Neutrophil (primary cell): ENCODE data around the gene DGKG.

Source experiments
- H3K27ac ChIP-seq: fragments of 200-600 bp; sonication (generic); 2 replicates; pipeline ENCODE4 v1.5.1; 2016; ENCODE audit warnings: mild to moderate bottlenecking, moderate library complexity
- H3K27me3 ChIP-seq: fragments of 200-600 bp; sonication (generic); 2 replicates; pipeline ENCODE4 v1.6.0; 2016; ENCODE audit warnings: mild to moderate bottlenecking
- H3K36me3 ChIP-seq: fragments of 200-600 bp; sonication (generic); 2 replicates; pipeline ENCODE4 v1.5.1; 2017
- H3K4me1 ChIP-seq, 2 experiments: fragments of 200-600 bp in 1 of 2; sonication (generic) in 1 of 2; 1 replicate in 1 of 2; 2 replicates in 1 of 2; pipeline versions ENCODE4 v1.5.1 to v1.6.1; 2013 to 2016; ENCODE audit warnings: low read depth in 1 of 2, low read length in 1 of 2, mild to moderate bottlenecking in 1 of 2, moderate library complexity in 1 of 2; ENCODE audit not compliant: control insufficient read depth in 1 of 2, insufficient read depth in 1 of 2
- H3K4me3 ChIP-seq, 2 experiments: fragments of 200-600 bp in 1 of 2; sonication (generic) in 1 of 2; 1 replicate in 1 of 2; 2 replicates in 1 of 2; pipeline ENCODE4 v1.5.1; 2013 to 2016; ENCODE audit warnings: low read depth in 1 of 2, low read length in 1 of 2, mild to moderate bottlenecking in 1 of 2, moderate library complexity in 1 of 2
- H3K9me3 ChIP-seq: fragments of 200-600 bp; sonication (generic); 2 replicates; pipeline ENCODE4 v1.5.1; 2016
- TF ChIP-seq, protein P1 (sequence below): fragments of 200-600 bp; sonication (generic); IDR thresholded peaks from 2 replicates; pipeline ENCODE4 v1.5.1; 2016; ENCODE audit warnings: antibody characterized with exemption

DGKG gene

DNA sequence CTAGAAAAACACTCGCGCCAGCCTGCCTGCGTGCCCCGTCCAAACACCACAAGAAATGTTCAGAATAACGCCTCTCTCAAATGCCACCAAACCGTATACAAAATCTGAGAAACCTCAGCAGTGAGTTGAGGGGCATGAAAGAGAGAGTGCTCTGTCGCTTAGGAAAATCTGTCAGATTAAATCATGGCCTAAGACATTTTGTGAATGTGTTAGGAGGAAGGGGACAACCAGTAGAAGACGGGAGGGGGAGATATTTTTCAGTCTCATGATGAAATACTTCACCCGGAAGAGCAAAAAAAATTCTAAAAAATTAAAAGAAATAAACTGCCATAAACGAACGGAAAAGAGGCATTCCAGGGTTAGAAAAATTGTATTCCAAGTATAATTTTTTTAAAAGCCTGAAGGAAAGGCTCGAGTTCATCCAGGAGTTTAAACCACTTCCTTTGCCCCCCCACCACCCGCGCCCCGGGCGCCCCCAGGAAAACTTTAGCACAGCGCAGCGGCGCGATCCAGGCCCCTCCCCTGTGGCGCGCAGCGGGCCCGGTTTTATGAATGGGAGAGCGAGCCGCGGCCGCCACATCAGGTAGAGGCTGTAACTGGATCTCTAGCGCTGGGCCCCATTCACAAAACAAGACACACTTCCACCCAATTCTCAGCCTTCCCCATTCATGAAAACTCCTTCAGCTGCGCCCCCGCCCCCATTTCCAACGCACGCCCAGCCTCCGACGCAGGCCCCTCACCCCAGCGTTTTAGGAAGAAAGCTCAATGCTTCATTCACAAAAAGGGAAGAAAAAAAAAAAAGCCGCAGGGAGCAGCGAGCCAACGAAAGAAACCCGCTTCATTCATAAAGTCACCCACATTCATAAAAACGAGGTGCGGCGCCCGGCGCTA is 254.6 kb downstream of the DGKG start:
- no peaks in the 10 kb centered on the region for H3K9me3 ChIP-seq
- peaks cover 29 to 35% of the 10 kb centered on the region in 2 experiments for H3K4me1 ChIP-seq
- peak overlapping the region; percentile 3 for H3K27ac ChIP-seq
- H3K27me3 ChIP-seq = peaks cover 97% of the 10 kb centered on the region
- TF ChIP-seq, protein P1, sequence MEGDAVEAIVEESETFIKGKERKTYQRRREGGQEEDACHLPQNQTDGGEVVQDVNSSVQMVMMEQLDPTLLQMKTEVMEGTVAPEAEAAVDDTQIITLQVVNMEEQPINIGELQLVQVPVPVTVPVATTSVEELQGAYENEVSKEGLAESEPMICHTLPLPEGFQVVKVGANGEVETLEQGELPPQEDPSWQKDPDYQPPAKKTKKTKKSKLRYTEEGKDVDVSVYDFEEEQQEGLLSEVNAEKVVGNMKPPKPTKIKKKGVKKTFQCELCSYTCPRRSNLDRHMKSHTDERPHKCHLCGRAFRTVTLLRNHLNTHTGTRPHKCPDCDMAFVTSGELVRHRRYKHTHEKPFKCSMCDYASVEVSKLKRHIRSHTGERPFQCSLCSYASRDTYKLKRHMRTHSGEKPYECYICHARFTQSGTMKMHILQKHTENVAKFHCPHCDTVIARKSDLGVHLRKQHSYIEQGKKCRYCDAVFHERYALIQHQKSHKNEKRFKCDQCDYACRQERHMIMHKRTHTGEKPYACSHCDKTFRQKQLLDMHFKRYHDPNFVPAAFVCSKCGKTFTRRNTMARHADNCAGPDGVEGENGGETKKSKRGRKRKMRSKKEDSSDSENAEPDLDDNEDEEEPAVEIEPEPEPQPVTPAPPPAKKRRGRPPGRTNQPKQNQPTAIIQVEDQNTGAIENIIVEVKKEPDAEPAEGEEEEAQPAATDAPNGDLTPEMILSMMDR = no peak
- no peaks in the 10 kb centered on the region for H3K36me3 ChIP-seq
- H3K4me3 ChIP-seq = peak overlapping the region; percentile 60 to 94

GRCh38 chr3:186105543-186105942 is 256.5 kb downstream of the DGKG start:
- H3K36me3 ChIP-seq = no peaks in the 10 kb centered on the region
- TF ChIP-seq, protein P1 = no peak
- no peaks in the 10 kb centered on the region for H3K9me3 ChIP-seq
- peaks cover 78% of the 10 kb centered on the region for H3K27me3 ChIP-seq
- H3K27ac ChIP-seq = no peak overlapping the region
- no peak overlapping the region for H3K4me3 ChIP-seq
- peaks cover 29 to 35% of the 10 kb centered on the region in 2 experiments for H3K4me1 ChIP-seq

- no peaks in the 10 kb centered on the region for H3K9me3 ChIP-seq
- peaks cover 12 to 13% of the 10 kb centered on the region in 2 experiments for H3K4me1 ChIP-seq
- H3K36me3 ChIP-seq = no peaks in the 10 kb centered on the region
- no peak overlapping the region for H3K27ac ChIP-seq
- no peak overlapping the region for H3K4me3 ChIP-seq
- TF ChIP-seq, protein P1 = no peak
- peaks cover 80% of the 10 kb centered on the region for H3K27me3 ChIP-seq
Observed at GRCh38 chr3:186102687-186103086, 259.3 kb downstream of the DGKG start.

DNA sequence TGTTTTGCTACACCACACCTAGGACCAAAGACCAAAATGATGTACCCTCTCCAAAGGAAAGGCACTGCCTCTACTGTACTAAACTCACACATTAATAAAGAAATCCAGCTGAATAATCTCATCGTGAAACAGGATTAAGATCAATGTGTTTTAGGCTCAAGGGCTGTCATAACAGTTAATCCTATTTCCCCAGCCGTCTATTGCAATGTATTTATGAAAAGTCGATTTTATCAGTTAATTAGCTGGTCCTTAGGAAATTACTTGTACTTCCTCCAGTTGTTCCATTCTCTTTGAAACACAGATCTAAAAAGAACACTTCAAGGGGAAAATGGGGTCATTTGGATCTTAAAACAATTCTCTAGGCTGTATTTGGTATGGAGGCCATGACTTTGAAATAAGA is 261.6 kb downstream of the DGKG start:
- Histone ChIP-seq H3K4me1 (peaks cover 7% of the 10 kb centered on the region in 2 experiments), H3K9me3 (no peaks in the 10 kb centered on the region), H3K36me3 (no peaks in the 10 kb centered on the region), H3K4me3 (no peak overlapping the region), H3K27ac (no peak overlapping the region), H3K27me3 (peaks cover 80% of the 10 kb centered on the region)
- TF ChIP-seq, protein P1 = no peak

DNA sequence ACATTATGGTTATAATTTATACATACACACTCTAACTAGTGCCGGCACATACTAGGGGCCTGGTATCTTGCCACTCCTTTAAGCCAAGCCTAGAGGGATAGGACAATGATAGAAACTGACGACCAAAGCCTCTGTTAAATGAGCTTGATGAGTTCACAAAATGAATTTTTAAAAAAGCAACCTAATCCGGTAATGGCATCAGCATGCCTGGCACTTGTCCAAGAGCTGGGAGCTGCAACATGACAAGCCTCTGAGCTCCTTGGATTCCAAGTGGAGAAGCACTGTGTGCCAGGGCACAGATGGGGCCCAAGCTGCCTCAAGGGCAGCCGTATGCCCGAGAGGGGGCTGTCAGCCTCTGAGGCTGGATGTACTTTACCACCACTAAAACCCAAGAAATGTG is 262.9 kb downstream of the DGKG start:
- Histone ChIP-seq H3K4me3 (no peak overlapping the region), H3K27me3 (peaks cover 80% of the 10 kb centered on the region), H3K27ac (no peak overlapping the region), H3K4me1 (peaks cover 7% of the 10 kb centered on the region in 2 experiments), H3K9me3 (no peaks in the 10 kb centered on the region), H3K36me3 (no peaks in the 10 kb centered on the region)
- TF ChIP-seq, protein P1 = no peak
